Measurements from ENCODE around the gene ZCCHC14. TPM values are rescaled to one million over a fixed set of nuclear protein-coding genes. Genes with fewer than 3 reads are reported as not detected.

The ZCCHC14 gene
- total and polyA plus RNA-seq, 10 of the 15 experiments (the other 5 are each of a cell fraction or from before 2014, with no cell fraction given): 0.02 to 0.26 (median 0.05) TPM; not detected in 3

DNA sequence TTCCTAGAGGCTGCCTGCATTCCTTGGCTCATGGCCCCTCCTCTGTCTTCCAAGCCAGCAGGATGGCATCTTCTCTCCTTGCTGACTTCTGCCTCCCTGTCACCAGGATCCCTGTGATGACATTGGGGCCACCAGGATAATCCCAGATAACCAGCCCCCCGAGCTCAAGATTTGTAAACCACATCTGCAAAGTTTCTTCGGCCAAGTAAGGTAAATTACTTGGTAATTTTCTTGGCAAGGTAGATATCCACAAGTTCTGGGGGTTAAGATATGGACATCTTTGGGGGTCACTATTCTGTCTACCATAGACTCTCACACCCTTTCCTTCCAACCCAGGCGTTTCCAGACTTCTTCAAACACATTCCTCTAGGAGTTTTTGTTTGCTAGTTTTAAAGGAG lies 42.6 kb upstream of the ZCCHC14 start (continued):
- TF ChIP-seq, protein P1, sequence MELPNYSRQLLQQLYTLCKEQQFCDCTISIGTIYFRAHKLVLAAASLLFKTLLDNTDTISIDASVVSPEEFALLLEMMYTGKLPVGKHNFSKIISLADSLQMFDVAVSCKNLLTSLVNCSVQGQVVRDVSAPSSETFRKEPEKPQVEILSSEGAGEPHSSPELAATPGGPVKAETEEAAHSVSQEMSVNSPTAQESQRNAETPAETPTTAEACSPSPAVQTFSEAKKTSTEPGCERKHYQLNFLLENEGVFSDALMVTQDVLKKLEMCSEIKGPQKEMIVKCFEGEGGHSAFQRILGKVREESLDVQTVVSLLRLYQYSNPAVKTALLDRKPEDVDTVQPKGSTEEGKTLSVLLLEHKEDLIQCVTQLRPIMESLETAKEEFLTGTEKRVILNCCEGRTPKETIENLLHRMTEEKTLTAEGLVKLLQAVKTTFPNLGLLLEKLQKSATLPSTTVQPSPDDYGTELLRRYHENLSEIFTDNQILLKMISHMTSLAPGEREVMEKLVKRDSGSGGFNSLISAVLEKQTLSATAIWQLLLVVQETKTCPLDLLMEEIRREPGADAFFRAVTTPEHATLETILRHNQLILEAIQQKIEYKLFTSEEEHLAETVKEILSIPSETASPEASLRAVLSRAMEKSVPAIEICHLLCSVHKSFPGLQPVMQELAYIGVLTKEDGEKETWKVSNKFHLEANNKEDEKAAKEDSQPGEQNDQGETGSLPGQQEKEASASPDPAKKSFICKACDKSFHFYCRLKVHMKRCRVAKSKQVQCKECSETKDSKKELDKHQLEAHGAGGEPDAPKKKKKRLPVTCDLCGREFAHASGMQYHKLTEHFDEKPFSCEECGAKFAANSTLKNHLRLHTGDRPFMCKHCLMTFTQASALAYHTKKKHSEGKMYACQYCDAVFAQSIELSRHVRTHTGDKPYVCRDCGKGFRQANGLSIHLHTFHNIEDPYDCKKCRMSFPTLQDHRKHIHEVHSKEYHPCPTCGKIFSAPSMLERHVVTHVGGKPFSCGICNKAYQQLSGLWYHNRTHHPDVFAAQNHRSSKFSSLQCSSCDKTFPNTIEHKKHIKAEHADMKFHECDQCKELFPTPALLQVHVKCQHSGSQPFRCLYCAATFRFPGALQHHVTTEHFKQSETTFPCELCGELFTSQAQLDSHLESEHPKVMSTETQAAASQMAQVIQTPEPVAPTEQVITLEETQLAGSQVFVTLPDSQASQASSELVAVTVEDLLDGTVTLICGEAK (IDR thresholded peaks at IDR 0.05; ENCODE audit: borderline replicate concordance): no peak
- TF ChIP-seq FOXK2 (IDR thresholded peaks at IDR 0.05): no peak
- TF ChIP-seq SIN3A (IDR thresholded peaks at IDR 0.05; ENCODE audit: low read depth, low read length): no peak
- TF ChIP-seq MTA3 (IDR thresholded peaks at IDR 0.05; ENCODE audit: borderline replicate concordance, low read length): no peak
- TF ChIP-seq ZBED1 (IDR thresholded peaks at IDR 0.05; ENCODE audit: borderline replicate concordance): no peak

DNA sequence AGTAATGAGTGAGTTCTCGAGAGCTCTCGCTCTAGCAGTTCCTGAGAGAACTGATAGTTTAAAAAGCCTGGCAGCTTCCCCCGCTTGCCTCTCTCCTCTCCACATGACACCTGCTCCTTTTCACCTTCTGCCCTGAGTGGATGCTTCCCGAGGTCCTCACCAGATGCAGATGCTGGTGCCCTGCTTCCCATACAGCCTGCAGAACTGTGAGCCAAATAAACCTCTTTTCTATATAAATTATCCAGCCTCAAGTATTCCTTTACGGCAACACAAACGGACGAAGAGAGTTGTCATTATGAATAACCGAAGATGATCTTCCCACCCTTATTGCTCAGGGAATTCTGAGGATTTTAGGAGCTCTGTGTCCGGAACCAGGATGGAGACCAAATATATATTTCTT lies 41.9 kb upstream of the ZCCHC14 start:
- no peak overlapping the region for H2AFZ ChIP-seq (ENCODE audit: control insufficient read depth, low read depth, low read length)
- no peak overlapping the region for H3K9ac ChIP-seq (ENCODE audit: control insufficient read depth, insufficient read depth, low read length)
- no peak overlapping the region for H3K4me2 ChIP-seq (ENCODE audit: control insufficient read depth, insufficient read depth)
- ATAC-seq: no peak
- in situ Hi-C loops (cut with MboI) (no loop called here), intact Hi-C loops (cut with micrococcal nuclease; ENCODE audit: unreplicated experiment) (no loop called here)
- no peak for FAIRE-seq
- ChIA-PET SMC1A (ENCODE audit: uncharacterized antibody, unreplicated experiment) (no interaction called here), POLR2A (no interaction called here), CTCF (no interaction called here), RAD21 (ENCODE audit: unreplicated experiment) (no interaction called here)
- peaks cover 2% of the 10 kb centered on the region; the same call in 2 of the 3 replicates for H3K9me3 ChIP-seq (replicated peaks; ENCODE audit: control insufficient read depth, insufficient read depth, low read length)
- no peaks in the 10 kb centered on the region for H3K79me2 ChIP-seq (ENCODE audit: control insufficient read depth, insufficient read depth, low read length)
- TF ChIP-seq, protein P2, sequence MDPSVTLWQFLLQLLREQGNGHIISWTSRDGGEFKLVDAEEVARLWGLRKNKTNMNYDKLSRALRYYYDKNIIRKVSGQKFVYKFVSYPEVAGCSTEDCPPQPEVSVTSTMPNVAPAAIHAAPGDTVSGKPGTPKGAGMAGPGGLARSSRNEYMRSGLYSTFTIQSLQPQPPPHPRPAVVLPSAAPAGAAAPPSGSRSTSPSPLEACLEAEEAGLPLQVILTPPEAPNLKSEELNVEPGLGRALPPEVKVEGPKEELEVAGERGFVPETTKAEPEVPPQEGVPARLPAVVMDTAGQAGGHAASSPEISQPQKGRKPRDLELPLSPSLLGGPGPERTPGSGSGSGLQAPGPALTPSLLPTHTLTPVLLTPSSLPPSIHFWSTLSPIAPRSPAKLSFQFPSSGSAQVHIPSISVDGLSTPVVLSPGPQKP (IDR thresholded peaks at IDR 0.05; ENCODE audit: low read depth, low read length): no peak
- no peak for TF ChIP-seq HDAC2 (IDR thresholded peaks at IDR 0.05)
- TF ChIP-seq NBN (IDR thresholded peaks at IDR 0.05): no peak
- no peak for TF ChIP-seq CREB1 (IDR thresholded peaks at IDR 0.05; ENCODE audit: low read depth)
- TF ChIP-seq CHD1 (IDR thresholded peaks at IDR 0.05; ENCODE audit: low read depth, low read length): no peak
- peaks cover 0 to 3% of the 10 kb centered on the region in 2 experiments; a peak in 2 of 4 replicates for H3K27me3 ChIP-seq (replicated peaks in 1 of 2; ENCODE audit: control insufficient read depth in 2 of 2, insufficient read depth in 2 of 2, low read length in 1 of 2)
- H3K4me3 ChIP-seq: no peak overlapping the region
- no peaks in the 10 kb centered on the region for H3K4me1 ChIP-seq (ENCODE audit: control insufficient read depth, insufficient read depth, low read length)
- no peaks in the 10 kb centered on the region for H3K36me3 ChIP-seq (ENCODE audit: control insufficient read depth in 2 of 2, insufficient read depth in 2 of 2, low read length in 1 of 2)
- H4K20me1 ChIP-seq (ENCODE audit: control insufficient read depth, insufficient read depth): no peaks in the 10 kb centered on the region
- H3K27ac ChIP-seq (ENCODE audit: control insufficient read depth, insufficient read depth): no peak overlapping the region
- DNase-seq (ENCODE audit: low read depth, low spot score): no peak
- BruUV-seq (replicated peaks): no TSS peak
- WGBS (ENCODE audit: insufficient coverage, insufficient replicate concordance, low lambda C conversion rate, missing lambda C conversion rate): 63% methylated on average over 9 of the region's 9 CpGs
